NCI-H128 (cell line): ENCODE results near the gene HDAC9.
"Not testable (repeated sequence)": the region's sequence is repeated elsewhere in the genome, so short reads cannot be mapped to it uniquely, and the experiment has no call there.

Experiments
- DNase-seq: peaks from one replicate; lab custom pipeline; 2025; ENCODE audit not compliant: unreplicated experiment; lab: John Stamatoyannopoulos, UW

The HDAC9 gene

GRCh38 chr7:18936265-18936664 lies 440.7 kb downstream of the HDAC9 start:
- no peak for DNase-seq

GRCh38 chr7:18939771-18940592 lies 444.4 kb downstream of the HDAC9 start:
- DNase-seq = no peak

GRCh38 chr7:18940593-18941134 lies 445.1 kb downstream of the HDAC9 start:
- no peak for DNase-seq

GRCh38 chr7:18941207-18941606 lies 445.7 kb downstream of the HDAC9 start:
- DNase-seq = no peak

GRCh38 chr7:18948521-18948920 lies 453.0 kb downstream of the HDAC9 start:
- no peak for DNase-seq

GRCh38 chr7:18952846-18953245 lies 457.3 kb downstream of the HDAC9 start:
- no peak for DNase-seq

- no peak for DNase-seq
Observed at GRCh38 chr7:18958627-18959026, 463.1 kb downstream of the HDAC9 start.

GRCh38 chr7:18960725-18961124 lies 465.2 kb downstream of the HDAC9 start:
- DNase-seq = no peak

- no peak for DNase-seq
Observed at GRCh38 chr7:18962031-18962430, 466.5 kb downstream of the HDAC9 start.

- no peak for DNase-seq
Observed at GRCh38 chr7:18965657-18966056, 470.1 kb downstream of the HDAC9 start.

GRCh38 chr7:18967755-18968154 lies 472.2 kb downstream of the HDAC9 start:
- not testable (repeated sequence) for DNase-seq

GRCh38 chr7:18971839-18972238 lies 476.3 kb downstream of the HDAC9 start:
- DNase-seq = no peak

- DNase-seq = no peak
Observed at GRCh38 chr7:18974803-18975202, 479.3 kb downstream of the HDAC9 start.

GRCh38 chr7:18975276-18975675 lies 479.7 kb downstream of the HDAC9 start:
- no peak for DNase-seq

GRCh38 chr7:18975689-18976280 lies 480.2 kb downstream of the HDAC9 start:
- DNase-seq = no peak

GRCh38 chr7:18976715-18977471 lies 481.3 kb downstream of the HDAC9 start:
- DNase-seq = no peak

GRCh38 chr7:18978108-18978495 lies 482.6 kb downstream of the HDAC9 start:
- no peak for DNase-seq

- not testable (repeated sequence) for DNase-seq
Observed at GRCh38 chr7:18990700-18991099, 495.2 kb downstream of the HDAC9 start.

GRCh38 chr7:18993933-18994668 lies 498.6 kb downstream of the HDAC9 start:
- DNase-seq = no peak

- DNase-seq = no peak
Observed at GRCh38 chr7:18995270-18995671, 499.7 kb downstream of the HDAC9 start.
